SK-N-SH treated with all-trans-retinoic acid at 6 μM for 48 hours (cell line): ENCODE data around the gene RUSF1.
"Not testable (repeated sequence)": the region's sequence is repeated elsewhere in the genome, so short reads cannot be mapped to it uniquely, and the experiment has no call there.

Experiments
- ATAC-seq: fragments of 200-7000 bp; cut with Tn5 transposase; 3 replicates; pipeline ENCODE4 v1.9.1; 2020; ENCODE audit warnings: mild to moderate bottlenecking, moderate library complexity
- ARNTL ChIP-seq: fragments of 450-650 bp; formaldehyde crosslinking; IDR thresholded peaks from 2 replicates; pipeline ENCODE4 v1.5.0; 2020; ENCODE audit warnings: low read depth, mild to moderate bottlenecking, moderate library complexity, borderline replicate concordance
- BACH2 ChIP-seq: fragments of 250-450 bp; sonication (Bioruptor Pico); IDR thresholded peaks from 2 replicates; pipeline ENCODE4 v1.9.0; 2021; ENCODE audit warnings: mild to moderate bottlenecking, borderline replicate concordance
- CREB5 ChIP-seq: fragments of 250-450 bp; sonication (Bioruptor Pico); IDR thresholded peaks from 2 replicates; pipeline ENCODE4 v1.5.1; 2020; ENCODE audit warnings: low read depth, mild to moderate bottlenecking, moderate library complexity
- CSDC2 ChIP-seq: fragments of 250-450 bp; sonication (Bioruptor Pico); IDR thresholded peaks from 2 replicates; pipeline ENCODE4 v1.5.0; 2020; ENCODE audit warnings: mild to moderate bottlenecking, moderate library complexity
- CSRNP3 ChIP-seq: fragments of 250-450 bp; sonication (Bioruptor Pico); IDR thresholded peaks from 2 replicates; pipeline ENCODE4 v1.5.1; 2021; ENCODE audit warnings: mild to moderate bottlenecking, moderate library complexity
- ESRRG ChIP-seq: fragments of 250-450 bp; sonication (Bioruptor Pico); IDR thresholded peaks from 2 replicates; pipeline ENCODE4 v1.6.1; 2021; ENCODE audit warnings: mild to moderate bottlenecking
- GLIS3 ChIP-seq: fragments of 250-450 bp; sonication (Bioruptor Pico); IDR thresholded peaks from 2 replicates; pipeline ENCODE4 v1.5.0; 2020; ENCODE audit warnings: mild to moderate bottlenecking, moderate library complexity
- ISL1 ChIP-seq: fragments of 250-450 bp; sonication (Bioruptor Pico); IDR thresholded peaks from 2 replicates; pipeline ENCODE4 v2.1.2; 2022; ENCODE audit warnings: mild to moderate bottlenecking, moderate library complexity
- OSR1 ChIP-seq: fragments of 250-450 bp; sonication (Bioruptor Pico); IDR thresholded peaks from 2 replicates; pipeline ENCODE4 v1.8.0; 2022; ENCODE audit warnings: moderate library complexity, mild to moderate bottlenecking, inconsistent platforms
- POU6F1 ChIP-seq: fragments of 250-450 bp; sonication (Bioruptor Pico); IDR thresholded peaks from 2 replicates; pipeline ENCODE4 v1.8.0; 2021; ENCODE audit warnings: low read depth, mild to moderate bottlenecking, moderate library complexity, borderline replicate concordance
- PPARA ChIP-seq: fragments of 250-450 bp; sonication (Bioruptor Pico); IDR thresholded peaks from 2 replicates; pipeline ENCODE4 v1.5.0; 2020; ENCODE audit warnings: mild to moderate bottlenecking, borderline replicate concordance
- RARB ChIP-seq: fragments of 250-450 bp; sonication (Bioruptor Pico); IDR thresholded peaks from 2 replicates; pipeline ENCODE4 v1.8.0; 2021; ENCODE audit warnings: mild to moderate bottlenecking, moderate library complexity
- SNAI2 ChIP-seq: fragments of 250-450 bp; sonication (Bioruptor Pico); IDR thresholded peaks from 2 replicates; pipeline ENCODE4 v1.5.0; 2020; ENCODE audit warnings: mild to moderate bottlenecking, moderate library complexity
- TCF4 ChIP-seq: fragments of 250-450 bp; sonication (Bioruptor Pico); IDR thresholded peaks from 2 replicates; pipeline ENCODE4 v1.8.0; 2021; ENCODE audit warnings: mild to moderate bottlenecking, moderate library complexity, borderline replicate concordance
- ZC3H10 ChIP-seq: fragments of 250-450 bp; sonication (Bioruptor Pico); IDR thresholded peaks from 2 replicates; pipeline ENCODE4 v1.5.1; 2021; ENCODE audit warnings: mild to moderate bottlenecking, moderate library complexity
- ZFP30 ChIP-seq: fragments of 450-650 bp; formaldehyde crosslinking; IDR thresholded peaks from 2 replicates; pipeline ENCODE4 v1.5.0; 2022; ENCODE audit warnings: mild to moderate bottlenecking, moderate library complexity
- ZNF565 ChIP-seq: fragments of 450-650 bp; formaldehyde crosslinking; conservative IDR thresholded peaks from 2 replicates; pipeline ENCODE4 v1.5.0; 2020; ENCODE audit warnings: low read depth, mild to moderate bottlenecking, moderate library complexity
- ZNF70 ChIP-seq: fragments of 450-650 bp; formaldehyde crosslinking; IDR thresholded peaks from 2 replicates; pipeline ENCODE4 v1.5.0; 2020; ENCODE audit warnings: mild to moderate bottlenecking, moderate library complexity
- ZNF8 ChIP-seq: fragments of 450-650 bp; formaldehyde crosslinking; IDR thresholded peaks from 2 replicates; pipeline ENCODE4 v1.5.0; 2020; ENCODE audit warnings: mild to moderate bottlenecking, moderate library complexity
- TF ChIP-seq, protein P1 (sequence below): fragments of 250-450 bp; sonication (Bioruptor Pico); IDR thresholded peaks from 2 replicates; pipeline ENCODE4 v1.5.0; 2020; ENCODE audit warnings: mild to moderate bottlenecking, moderate library complexity

RUSF1 gene

GRCh38 chr16:31525113-31525512 is 16.9 kb upstream of the RUSF1 start:
- no peak for TF ChIP-seq ZNF565 (CRISPR knock-in tag)
- TF ChIP-seq CREB5 (CRISPR knock-in tag), result no peak
- TF ChIP-seq RARB (CRISPR knock-in tag), result no peak
- no peak for ATAC-seq

DNA sequence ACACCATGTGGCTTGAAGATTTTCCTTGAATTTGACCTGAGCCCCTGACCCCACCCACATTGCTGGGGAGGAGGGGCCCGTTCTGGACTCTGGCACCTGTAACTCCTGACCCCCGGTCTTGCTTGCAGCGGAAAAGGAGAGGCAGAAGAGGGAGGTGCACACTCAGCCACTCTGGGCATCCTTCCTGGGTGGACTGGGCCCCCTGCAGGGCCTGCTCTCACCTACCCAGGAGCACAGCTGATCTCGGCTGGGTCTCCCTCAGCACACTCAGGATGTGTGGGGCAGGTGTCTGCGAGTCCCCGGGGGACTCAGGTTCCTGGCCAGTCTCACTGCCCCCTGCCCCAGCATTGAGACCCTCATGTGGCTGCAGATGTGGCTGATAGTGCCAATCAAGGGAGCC is 15.6 kb upstream of the RUSF1 start:
- not testable (repeated sequence) for ATAC-seq

- ATAC-seq, result no peak
- TF ChIP-seq ZNF565 (CRISPR knock-in tag) (no peak), GLIS3 (no peak), ESRRG (no peak), CREB5 (CRISPR knock-in tag) (no peak), RARB (CRISPR knock-in tag) (no peak), ARNTL (no peak), ISL1 (CRISPR knock-in tag) (no peak), ZNF8 (no peak), CSRNP3 (CRISPR knock-in tag) (no peak), SNAI2 (CRISPR knock-in tag) (no peak)
- TF ChIP-seq, all 23 proteins: peak for 0
Observed at GRCh38 chr16:31522071-31522470, 13.9 kb upstream of the RUSF1 start.

DNA sequence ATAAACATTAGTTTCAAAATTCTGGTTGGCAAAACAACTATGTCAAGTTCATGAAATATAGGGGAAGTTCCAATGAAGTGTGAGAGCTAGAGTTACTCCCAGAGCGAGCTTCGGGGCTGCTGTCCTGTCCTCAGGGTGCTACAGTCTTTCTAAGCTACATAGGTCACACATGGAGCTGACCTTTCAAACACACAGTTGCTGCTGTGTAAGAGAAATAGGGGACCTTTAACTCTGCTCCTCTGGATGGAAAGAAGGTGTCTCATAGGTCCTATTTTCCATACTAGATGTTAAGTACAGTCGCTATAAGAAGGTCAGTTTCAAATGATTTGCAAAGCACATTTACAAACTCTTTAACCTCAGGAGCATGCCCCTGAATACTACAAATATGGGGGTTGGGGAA is 13.2 kb upstream of the RUSF1 start:
- ATAC-seq, result no peak
- TF ChIP-seq ESRRG (no peak), OSR1 (no peak), ZNF565 (CRISPR knock-in tag) (no peak), RARB (CRISPR knock-in tag) (no peak)

DNA sequence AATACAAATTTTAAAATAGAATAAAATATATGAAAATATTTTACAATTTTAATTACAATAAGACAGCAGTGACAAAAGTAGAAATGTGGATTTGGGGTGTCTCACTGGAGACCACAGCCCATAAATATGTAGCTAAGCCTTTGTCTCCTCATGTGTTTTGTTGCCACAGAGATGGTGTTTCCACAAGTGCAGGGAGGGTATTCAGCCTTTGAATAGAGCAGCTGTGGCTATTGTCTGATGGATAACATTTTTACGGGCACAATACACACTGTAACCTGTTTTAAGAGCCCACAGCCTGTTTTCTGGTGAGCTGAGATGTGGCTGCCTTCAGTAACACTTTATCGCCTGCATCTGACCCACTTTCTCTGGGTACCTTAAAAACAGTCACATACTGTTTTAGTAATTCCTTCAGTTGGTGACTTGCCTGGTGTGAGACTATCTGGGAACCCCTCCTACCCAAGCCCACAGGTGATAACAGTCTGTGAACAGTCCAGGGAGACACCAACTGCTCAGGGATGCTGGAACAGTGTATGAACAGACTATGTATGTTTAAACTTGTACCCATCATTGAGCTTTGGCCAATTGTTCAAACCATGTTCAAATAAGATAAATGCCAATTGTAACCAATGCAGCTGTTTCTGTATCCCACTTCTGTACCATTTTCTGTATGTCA is 11.7 kb upstream of the RUSF1 start:
- no peak for ATAC-seq
- TF ChIP-seq GLIS3 (no peak), ZFP30 (CRISPR knock-in tag) (no peak)

DNA sequence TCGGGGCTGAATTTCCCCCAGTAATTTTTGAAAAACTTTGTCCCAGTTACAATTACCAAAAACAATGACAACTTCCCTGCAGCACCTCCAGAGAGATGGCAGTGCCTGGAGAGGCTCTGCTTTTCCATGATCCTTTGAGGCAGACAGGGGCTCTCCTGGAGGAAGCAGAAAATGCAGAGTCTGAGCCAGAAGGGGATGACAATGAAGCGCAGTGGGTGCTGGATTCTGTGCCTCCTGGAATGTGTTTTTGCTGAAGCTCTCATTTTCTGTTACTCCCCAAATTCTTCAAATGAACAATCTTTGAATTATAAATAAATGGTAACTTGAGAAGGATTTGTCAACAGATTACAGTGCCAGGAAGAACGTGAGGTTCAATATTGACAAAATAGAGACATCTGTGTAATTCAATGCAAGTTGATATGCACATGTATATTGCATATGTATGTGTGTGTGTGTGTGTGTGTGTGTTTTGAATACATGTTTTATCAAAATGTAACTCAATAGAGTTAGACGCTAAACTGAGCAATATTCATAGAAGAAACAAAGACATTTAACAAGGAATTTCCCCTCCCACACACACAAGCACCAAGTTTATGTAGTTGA is 9.7 kb upstream of the RUSF1 start:
- ATAC-seq, result no peak
- TF ChIP-seq, protein P1, sequence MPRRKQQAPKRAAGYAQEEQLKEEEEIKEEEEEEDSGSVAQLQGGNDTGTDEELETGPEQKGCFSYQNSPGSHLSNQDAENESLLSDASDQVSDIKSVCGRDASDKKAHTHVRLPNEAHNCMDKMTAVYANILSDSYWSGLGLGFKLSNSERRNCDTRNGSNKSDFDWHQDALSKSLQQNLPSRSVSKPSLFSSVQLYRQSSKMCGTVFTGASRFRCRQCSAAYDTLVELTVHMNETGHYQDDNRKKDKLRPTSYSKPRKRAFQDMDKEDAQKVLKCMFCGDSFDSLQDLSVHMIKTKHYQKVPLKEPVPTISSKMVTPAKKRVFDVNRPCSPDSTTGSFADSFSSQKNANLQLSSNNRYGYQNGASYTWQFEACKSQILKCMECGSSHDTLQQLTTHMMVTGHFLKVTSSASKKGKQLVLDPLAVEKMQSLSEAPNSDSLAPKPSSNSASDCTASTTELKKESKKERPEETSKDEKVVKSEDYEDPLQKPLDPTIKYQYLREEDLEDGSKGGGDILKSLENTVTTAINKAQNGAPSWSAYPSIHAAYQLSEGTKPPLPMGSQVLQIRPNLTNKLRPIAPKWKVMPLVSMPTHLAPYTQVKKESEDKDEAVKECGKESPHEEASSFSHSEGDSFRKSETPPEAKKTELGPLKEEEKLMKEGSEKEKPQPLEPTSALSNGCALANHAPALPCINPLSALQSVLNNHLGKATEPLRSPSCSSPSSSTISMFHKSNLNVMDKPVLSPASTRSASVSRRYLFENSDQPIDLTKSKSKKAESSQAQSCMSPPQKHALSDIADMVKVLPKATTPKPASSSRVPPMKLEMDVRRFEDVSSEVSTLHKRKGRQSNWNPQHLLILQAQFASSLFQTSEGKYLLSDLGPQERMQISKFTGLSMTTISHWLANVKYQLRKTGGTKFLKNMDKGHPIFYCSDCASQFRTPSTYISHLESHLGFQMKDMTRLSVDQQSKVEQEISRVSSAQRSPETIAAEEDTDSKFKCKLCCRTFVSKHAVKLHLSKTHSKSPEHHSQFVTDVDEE (CRISPR knock-in tag), result no peak
- TF ChIP-seq PPARA (CRISPR knock-in tag), result no peak
- no peak for TF ChIP-seq SNAI2 (CRISPR knock-in tag)
- TF ChIP-seq TCF4 (CRISPR knock-in tag), result no peak
- no peak for TF ChIP-seq ZNF565 (CRISPR knock-in tag)
- TF ChIP-seq ESRRG, result no peak
- TF ChIP-seq GLIS3, result no peak
- TF ChIP-seq ARNTL, result no peak
- TF ChIP-seq ZC3H10 (CRISPR knock-in tag), result no peak
- TF ChIP-seq ISL1 (CRISPR knock-in tag), result no peak
- TF ChIP-seq CREB5 (CRISPR knock-in tag), result no peak
- TF ChIP-seq CSDC2 (CRISPR knock-in tag), result no peak
- no peak for TF ChIP-seq ZNF70 (CRISPR knock-in tag)
- TF ChIP-seq CSRNP3 (CRISPR knock-in tag), result no peak
- no peak for TF ChIP-seq BACH2 (CRISPR knock-in tag)
- no peak for TF ChIP-seq POU6F1 (CRISPR knock-in tag)
- TF ChIP-seq ZFP30 (CRISPR knock-in tag), result no peak
